CD8-positive, alpha-beta memory T cell (primary cell): ENCODE measurements around the gene SLF2. TPM values are rescaled to one million over a fixed set of nuclear protein-coding genes. Genes with fewer than 3 reads are reported as not detected.
"Not testable (repeated sequence)": the region's sequence is repeated elsewhere in the genome, so short reads cannot be mapped to it uniquely, and the experiment has no call there.

Experiments used
- CTCF ChIA-PET: fragments of 350-600 bp; sonication (Branson Sonifier 250); formaldehyde crosslinking; loops from one replicate; lab custom pipeline; 2021; ENCODE audit warnings: antibody characterized with exemption; lab: Charles Lee
- POLR2A ChIA-PET: fragments of 350-600 bp; sonication (Branson Sonifier 250); formaldehyde crosslinking; loops from one replicate; lab custom pipeline; 2021; ENCODE audit warnings: antibody characterized with exemption; lab: Charles Lee
- DNase-seq, 5 donors: peaks; one replicate each; pipeline versions ENCODE4 v3.0.0 to v3.0.0-alpha.2; 2020 to 2022; ENCODE audit warnings: mixed read lengths in 1 of 5
- H3K27ac ChIP-seq: one replicate; pipeline ENCODE4 v1.7.0; 2013; ENCODE audit warnings: low read depth, mild to moderate bottlenecking, low read length, moderate library complexity
- H3K27me3 ChIP-seq: 2 replicates; pipeline ENCODE4 v1.7.0; 2013; ENCODE audit warnings: low read length, mild to moderate bottlenecking; ENCODE audit not compliant: insufficient read depth, poor library complexity, severe bottlenecking
- H3K36me3 ChIP-seq: 2 replicates; pipeline ENCODE4 v1.7.0; 2013; ENCODE audit warnings: mild to moderate bottlenecking, low read length, moderate library complexity; ENCODE audit not compliant: insufficient read depth
- H3K4me1 ChIP-seq: 2 replicates; pipeline ENCODE4 v1.7.0; 2013; ENCODE audit warnings: mild to moderate bottlenecking, low read length, moderate library complexity; ENCODE audit not compliant: insufficient read depth
- H3K4me3 ChIP-seq: 2 replicates; pipeline ENCODE4 v1.7.0; 2013; ENCODE audit warnings: mild to moderate bottlenecking, low read length
- H3K9me3 ChIP-seq: 2 replicates; pipeline ENCODE4 v1.7.0; 2013; ENCODE audit warnings: mild to moderate bottlenecking, low read length
- H3K27ac Mint-ChIP-seq, 8 donors: one replicate each; pipeline ENCODE4 v1.8.0; 2020 to 2021; ENCODE audit warnings: mixed read lengths in 8 of 8, mild to moderate bottlenecking in 6 of 8, inconsistent platforms in 3 of 8, moderate library complexity in 3 of 8
- H3K27me3 Mint-ChIP-seq, 2 donors: one replicate each; pipeline ENCODE4 v1.8.0; 2020 to 2021; ENCODE audit warnings: mixed read lengths in 2 of 2, mild to moderate bottlenecking in 1 of 2, moderate library complexity in 1 of 2
- H3K36me3 Mint-ChIP-seq, 3 donors: one replicate each; pipeline ENCODE4 v1.8.0; 2020 to 2021; ENCODE audit warnings: mixed read lengths in 3 of 3, inconsistent platforms in 1 of 3, mild to moderate bottlenecking in 1 of 3
- H3K4me1 Mint-ChIP-seq, 3 donors: one replicate each; pipeline ENCODE4 v1.8.0; 2020 to 2021; ENCODE audit warnings: mixed read lengths in 3 of 3, inconsistent platforms in 1 of 3, mild to moderate bottlenecking in 1 of 3
- H3K4me3 Mint-ChIP-seq, 7 donors: one replicate each; pipeline ENCODE4 v1.8.0; 2020 to 2021; ENCODE audit warnings: mixed read lengths in 7 of 7, mild to moderate bottlenecking in 6 of 7, moderate library complexity in 4 of 7, inconsistent platforms in 2 of 7
- H3K9me3 Mint-ChIP-seq, 5 donors: one replicate each; pipeline ENCODE4 v1.8.0; 2020 to 2022; ENCODE audit warnings: mixed read lengths in 5 of 5, mild to moderate bottlenecking in 3 of 5, moderate library complexity in 2 of 5, inconsistent platforms in 1 of 5
- polyA plus RNA-seq: library from polyadenylated mRNA; unstranded; fragments of 300-500 nt; fragmentation: Illumina TruSeq; gene quantifications from one replicate; pipeline ENCODE4 v1.2.3, GENCODE V29; 2021
- total RNA-seq, 2 experiments: library from RNA; stranded (reverse); gene quantifications; one replicate each; pipeline ENCODE4 v1.2.3, GENCODE V29; 2021

Gene SLF2
- total and polyA plus RNA-seq, 3 experiments from 2014 or later: 13.9 to 36.1 (median 35.4) TPM

GRCh38 chr10:100972904-100973535, 60.3 kb downstream of the SLF2 start:
- no peaks in the 10 kb centered on the region for H3K36me3 ChIP-seq
- Mint-ChIP-seq H3K4me1 (peaks cover 8 to 20% (median 19%) of the 10 kb centered on the region in 3 donors), H3K27me3 (no peaks in the 10 kb centered on the region), H3K9me3 (no peaks in the 10 kb centered on the region), H3K36me3 (peaks cover 0 to 6% (median 0%) of the 10 kb centered on the region in 3 donors), H3K27ac (peak overlapping the region in 2 of 8 donors; percentile 47 to 61), H3K4me3 (no peak overlapping the region)
- no peaks in the 10 kb centered on the region for H3K27me3 ChIP-seq
- no peaks in the 10 kb centered on the region for H3K9me3 ChIP-seq
- peaks cover 5% of the 10 kb centered on the region for H3K4me1 ChIP-seq
- no peak overlapping the region for H3K27ac ChIP-seq
- H3K4me3 ChIP-seq: no peak overlapping the region
- no peak for DNase-seq
- ChIA-PET CTCF (interaction anchor here (1.5 kb wide), 1 partner anchor 25 kb away, joined by 5 read pairs; no protein-coding TSS in a partner anchor), POLR2A (no interaction called here)

DNA sequence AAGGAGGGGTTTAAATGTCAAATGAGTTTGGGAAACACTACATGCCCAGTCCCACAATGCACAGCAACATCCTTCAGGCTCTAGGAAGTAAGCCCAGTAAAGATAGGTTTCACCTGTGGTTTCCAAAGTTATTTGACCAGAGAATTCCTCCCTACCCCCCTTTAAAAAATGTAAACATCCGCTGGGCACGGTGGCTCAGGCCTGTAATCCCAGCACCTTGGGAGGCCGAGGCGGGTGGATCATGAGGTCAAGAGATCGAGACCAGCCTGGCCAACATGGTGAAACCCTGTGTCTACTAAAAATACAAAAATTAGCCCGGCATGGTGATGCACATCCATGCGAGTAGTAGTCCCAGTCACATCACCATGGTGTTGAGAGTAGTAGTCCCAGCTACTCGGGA, 62.6 kb downstream of the SLF2 start:
- H3K27me3 Mint-ChIP-seq, H3K4me1 ChIP-seq, H3K27ac ChIP-seq, CTCF ChIA-PET, H3K27ac Mint-ChIP-seq, POLR2A ChIA-PET, H3K27me3 ChIP-seq, DNase-seq, H3K9me3 Mint-ChIP-seq, H3K9me3 ChIP-seq, H3K4me3 ChIP-seq, H3K4me3 Mint-ChIP-seq, H3K36me3 ChIP-seq, H3K4me1 Mint-ChIP-seq: not testable (repeated sequence)
- H3K36me3 Mint-ChIP-seq: peaks cover 0 to 14% (median 10%) of the 10 kb centered on the region in 3 donors

DNA sequence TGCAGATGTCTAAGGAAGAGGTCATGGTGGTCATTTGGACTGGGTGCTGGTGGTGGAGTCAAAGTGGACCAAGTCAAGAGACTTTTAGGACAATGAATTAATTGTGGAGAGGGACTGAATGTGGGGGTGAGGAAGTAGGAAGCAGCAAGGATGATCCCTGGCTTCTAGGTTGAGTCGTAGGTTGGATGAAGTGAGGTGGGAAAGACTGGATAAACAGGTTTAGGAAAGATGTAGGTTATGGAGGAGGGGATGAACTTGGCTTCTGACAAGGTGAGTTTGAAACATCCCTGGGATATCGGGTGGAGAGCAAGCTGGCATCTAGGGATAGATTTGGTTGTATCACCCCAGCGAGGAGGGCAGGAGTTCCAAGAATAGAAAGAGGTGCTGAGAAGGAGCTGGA, 64.1 kb downstream of the SLF2 start:
- Histone ChIP-seq H3K36me3 (peaks cover 4% of the 10 kb centered on the region), H3K27ac (no peak overlapping the region), H3K4me3 (no peak overlapping the region), H3K4me1 (no peaks in the 10 kb centered on the region), H3K9me3 (no peaks in the 10 kb centered on the region), H3K27me3 (no peaks in the 10 kb centered on the region)
- DNase-seq: no peak
- Mint-ChIP-seq H3K36me3 (peaks cover 0 to 26% (median 13%) of the 10 kb centered on the region in 3 donors), H3K4me3 (no peak overlapping the region), H3K4me1 (no peaks in the 10 kb centered on the region), H3K9me3 (no peaks in the 10 kb centered on the region), H3K27me3 (no peaks in the 10 kb centered on the region), H3K27ac (peak overlapping the region in 4 of 8 donors; percentile 6 to 60 (median 34))
- ChIA-PET POLR2A (no interaction called here), CTCF (no interaction called here)

- no peak overlapping the region for H3K4me3 Mint-ChIP-seq
- Histone ChIP-seq H3K4me1 (no peaks in the 10 kb centered on the region), H3K4me3 (no peak overlapping the region), H3K36me3 (peaks cover 4% of the 10 kb centered on the region), H3K27me3 (no peaks in the 10 kb centered on the region), H3K9me3 (no peaks in the 10 kb centered on the region), H3K27ac (no peak overlapping the region)
- ChIA-PET POLR2A (no interaction called here), CTCF (no interaction called here)
- peak overlapping the region in 4 of 8 donors; percentile 23 to 60 (median 55) for H3K27ac Mint-ChIP-seq
- peaks cover 0 to 31% (median 13%) of the 10 kb centered on the region in 3 donors for H3K36me3 Mint-ChIP-seq
- no peaks in the 10 kb centered on the region for H3K4me1 Mint-ChIP-seq
- no peaks in the 10 kb centered on the region for H3K27me3 Mint-ChIP-seq
- no peak for DNase-seq
- H3K9me3 Mint-ChIP-seq: no peaks in the 10 kb centered on the region
Observed at GRCh38 chr10:100977436-100977835, 64.7 kb downstream of the SLF2 start.

GRCh38 chr10:100978121-100978900, 65.5 kb downstream of the SLF2 start:
- Mint-ChIP-seq H3K36me3 (peaks cover 0 to 39% (median 13%) of the 10 kb centered on the region in 3 donors), H3K27me3 (no peaks in the 10 kb centered on the region), H3K4me1 (no peaks in the 10 kb centered on the region), H3K4me3 (no peak overlapping the region), H3K9me3 (no peaks in the 10 kb centered on the region), H3K27ac (no peak overlapping the region)
- no peaks in the 10 kb centered on the region for H3K27me3 ChIP-seq
- DNase-seq: no peak
- CTCF ChIA-PET: no interaction called here
- H3K27ac ChIP-seq: no peak overlapping the region
- no peaks in the 10 kb centered on the region for H3K9me3 ChIP-seq
- H3K36me3 ChIP-seq: peaks cover 4% of the 10 kb centered on the region
- POLR2A ChIA-PET: no interaction called here
- no peak overlapping the region for H3K4me3 ChIP-seq
- H3K4me1 ChIP-seq: no peaks in the 10 kb centered on the region

- no peaks in the 10 kb centered on the region for H3K9me3 ChIP-seq
- H3K36me3 Mint-ChIP-seq: peaks cover 0 to 42% (median 13%) of the 10 kb centered on the region in 3 donors
- H3K27ac Mint-ChIP-seq: no peak overlapping the region
- no peaks in the 10 kb centered on the region for H3K27me3 Mint-ChIP-seq
- H3K4me3 ChIP-seq: no peak overlapping the region
- no peak for DNase-seq
- no peak overlapping the region for H3K4me3 Mint-ChIP-seq
- POLR2A ChIA-PET: no interaction called here
- H3K9me3 Mint-ChIP-seq: no peaks in the 10 kb centered on the region
- no peaks in the 10 kb centered on the region for H3K4me1 ChIP-seq
- H3K4me1 Mint-ChIP-seq: no peaks in the 10 kb centered on the region
- H3K27ac ChIP-seq: no peak overlapping the region
- no peaks in the 10 kb centered on the region for H3K27me3 ChIP-seq
- H3K36me3 ChIP-seq: peaks cover 4% of the 10 kb centered on the region
- CTCF ChIA-PET: interaction anchor here (1.1 kb wide), 1 partner anchor 36 kb away, joined by 3 read pairs; no protein-coding TSS in a partner anchor
Observed at GRCh38 chr10:100978901-100979195, 66.1 kb downstream of the SLF2 start.

DNA sequence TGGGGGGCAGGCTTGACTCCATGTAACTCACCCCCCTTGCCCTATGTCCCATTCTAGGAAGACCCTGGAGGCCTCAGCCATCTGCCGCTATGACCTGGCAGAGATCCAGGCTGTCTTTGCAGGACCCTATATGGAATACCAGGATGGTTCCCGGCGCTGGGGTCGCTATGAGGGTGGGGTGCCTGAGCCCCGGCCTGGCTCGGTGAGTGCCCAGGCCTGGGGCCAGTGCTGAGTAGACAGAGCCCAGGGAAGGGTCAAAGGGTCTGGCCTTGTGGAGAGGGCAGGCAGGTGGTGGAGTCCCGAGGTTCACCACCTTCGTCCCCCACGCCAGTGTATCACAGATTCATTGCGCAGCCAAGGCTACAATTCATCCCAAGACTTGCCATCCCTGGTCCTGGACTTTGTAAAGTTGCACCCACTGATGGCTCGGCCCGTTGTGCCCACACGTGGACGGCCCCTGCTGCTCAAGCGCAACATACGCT, 67.1 kb downstream of the SLF2 start:
- Histone ChIP-seq H3K36me3 (peaks cover 4% of the 10 kb centered on the region), H3K4me1 (no peaks in the 10 kb centered on the region), H3K9me3 (no peaks in the 10 kb centered on the region), H3K27me3 (no peaks in the 10 kb centered on the region), H3K27ac (no peak overlapping the region), H3K4me3 (no peak overlapping the region)
- POLR2A ChIA-PET: no interaction called here
- DNase-seq: no peak
- peaks cover 0 to 1% (median under 1%) of the 10 kb centered on the region in 3 donors for H3K4me1 Mint-ChIP-seq
- H3K36me3 Mint-ChIP-seq: peaks cover 0 to 51% (median 13%) of the 10 kb centered on the region in 3 donors
- CTCF ChIA-PET: interaction anchor here (1.1 kb wide), 1 partner anchor 35 kb away, joined by 3 read pairs; no protein-coding TSS in a partner anchor
- no peaks in the 10 kb centered on the region for H3K27me3 Mint-ChIP-seq
- H3K27ac Mint-ChIP-seq: no peak overlapping the region
- H3K9me3 Mint-ChIP-seq: no peaks in the 10 kb centered on the region
- no peak overlapping the region for H3K4me3 Mint-ChIP-seq

DNA sequence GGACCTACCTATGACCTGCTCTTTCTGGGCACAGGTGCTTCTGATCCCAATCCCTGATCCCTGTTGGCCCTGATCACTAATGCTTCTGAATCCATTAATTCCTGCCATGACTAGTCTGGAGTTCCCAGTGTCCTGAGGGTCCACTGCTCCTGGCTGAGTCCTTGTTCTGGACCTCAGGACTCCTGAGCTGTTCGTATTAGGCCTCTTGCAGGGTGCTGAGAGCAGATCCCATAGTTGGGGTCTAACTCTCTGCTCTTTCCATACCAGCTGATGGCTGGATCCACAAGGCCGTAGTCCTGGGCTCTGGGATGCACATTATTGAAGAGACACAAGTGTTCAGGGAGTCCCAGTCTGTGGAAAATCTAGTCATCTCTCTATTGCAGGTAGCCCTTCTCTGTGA, 67.5 kb downstream of the SLF2 start:
- POLR2A ChIA-PET: no interaction called here
- Histone ChIP-seq H3K27ac (no peak overlapping the region), H3K9me3 (no peaks in the 10 kb centered on the region), H3K4me3 (no peak overlapping the region), H3K4me1 (no peaks in the 10 kb centered on the region), H3K27me3 (no peaks in the 10 kb centered on the region), H3K36me3 (peaks cover 4% of the 10 kb centered on the region)
- peaks cover 1 to 6% (median 2%) of the 10 kb centered on the region in 3 donors for H3K4me1 Mint-ChIP-seq
- H3K36me3 Mint-ChIP-seq: peaks cover 0 to 53% (median 13%) of the 10 kb centered on the region in 3 donors
- peak overlapping the region in 1 of 7 donors; percentile 9 for H3K4me3 Mint-ChIP-seq
- no peaks in the 10 kb centered on the region for H3K9me3 Mint-ChIP-seq
- no peak for DNase-seq
- CTCF ChIA-PET: no interaction called here
- H3K27ac Mint-ChIP-seq: no peak overlapping the region
- H3K27me3 Mint-ChIP-seq: no peaks in the 10 kb centered on the region
